Breast epithelium (tissue), 4 donors: Measurements from ENCODE around the gene DHRS13. TPM values are rescaled to one million over a fixed set of nuclear protein-coding genes. Genes with fewer than 3 reads are reported as not detected.

Source experiments
- DNase-seq, 2 donors: peaks; one replicate each; pipeline ENCODE4 v3.0.0-alpha.2; 2019; ENCODE audit warnings: low spot score in 2 of 2
- H3K27ac ChIP-seq, 2 donors: fragments of 200-600 bp; sonication (generic) in 1 of 2; one replicate each; pipeline ENCODE4 v1.5.1; 2016 to 2019; ENCODE audit warnings: mild to moderate bottlenecking in 1 of 2
- H3K27me3 ChIP-seq, 2 donors: fragments of 200-600 bp; sonication (generic) in 1 of 2; one replicate each; pipeline versions ENCODE4 v1.5.1 to v1.6.0; 2017 to 2019; ENCODE audit warnings: control low read depth in 1 of 2, mild to moderate bottlenecking in 1 of 2
- H3K36me3 ChIP-seq: fragments of 200-600 bp; one replicate; pipeline ENCODE4 v1.5.1; 2019
- H3K4me1 ChIP-seq, 2 donors: fragments of 200-600 bp; sonication (generic); one replicate each; pipeline ENCODE4 v1.5.1; 2016 to 2019; ENCODE audit warnings: control low read depth in 1 of 2
- H3K4me3 ChIP-seq, 3 donors: fragments of 200-600 bp; sonication (generic); 1 replicate in 2 of 3; 2 replicates in 1 of 3; pipeline ENCODE4 v1.5.1; 2016 to 2019; ENCODE audit warnings: mild to moderate bottlenecking in 3 of 3, moderate library complexity in 2 of 3
- H3K9me3 ChIP-seq, 2 donors: fragments of 200-600 bp; sonication (generic) in 1 of 2; one replicate each; pipeline ENCODE4 v1.5.1; 2016 to 2019; ENCODE audit warnings: control low read depth in 1 of 2
- CTCF ChIP-seq, 3 donors: fragments of 450-650 bp; IDR thresholded peaks; one replicate each; pipeline ENCODE4 v1.5.1; 2016 to 2017; ENCODE audit warnings: antibody characterized with exemption in 3 of 3, mild to moderate bottlenecking in 3 of 3, moderate library complexity in 3 of 3
- POLR2A ChIP-seq: fragments of 450-650 bp; IDR thresholded peaks from one replicate; pipeline ENCODE4 v1.6.1; 2016; ENCODE audit warnings: antibody characterized with exemption, mild to moderate bottlenecking, moderate library complexity
- POLR2AphosphoS5 ChIP-seq, 3 donors: sonication (generic); formaldehyde crosslinking; IDR thresholded peaks; one replicate each; pipeline ENCODE4 v1.6.1; 2017; ENCODE audit warnings: antibody characterized with exemption in 3 of 3
- intact Hi-C: fragments of 100-400 bp; cut with DNase I; formaldehyde crosslinking; loops from one replicate; pipeline ENCODE4 v1.15.1; 2023; ENCODE audit warnings: low total_unique reads
- total RNA-seq, 3 donors: library from RNA; depleted of rRNA; stranded (reverse); fragments of >200 nt; gene quantifications; one replicate each; pipeline ENCODE4 v1.1.0, GENCODE V29; 2016

DHRS13 gene
- total RNA-seq, 3 donors from 2014 or later: 3.2 to 20.6 (median 14.2) TPM

- H3K36me3 ChIP-seq: no peaks in the 10 kb centered on the region
- TF ChIP-seq CTCF (IDR thresholded peaks at IDR 0.05) (no peak), POLR2AphosphoS5 (IDR thresholded peaks at IDR 0.05) (no peak), POLR2A (no peak)
Measured at GRCh38 chr17:28888832-28889231, 14.0 kb downstream of the DHRS13 start.

GRCh38 chr17:28887871-28888471, 14.9 kb downstream of the DHRS13 start:
- Histone ChIP-seq H3K27me3 (no peaks in the 10 kb centered on the region), H3K9me3 (no peaks in the 10 kb centered on the region), H3K36me3 (no peaks in the 10 kb centered on the region), H3K27ac (no peak overlapping the region), H3K4me3 (no peak overlapping the region), H3K4me1 (no peaks in the 10 kb centered on the region)
- intact Hi-C loops: no loop called here
- TF ChIP-seq CTCF (IDR thresholded peaks at IDR 0.05) (no peak), POLR2AphosphoS5 (IDR thresholded peaks at IDR 0.05) (no peak), POLR2A (no peak)
- no peak for DNase-seq

More at GRCh38 chr17:28888832-28889231, 14.0 kb downstream of the DHRS13 start:
- intact Hi-C loops: no loop called here
- Histone ChIP-seq H3K27ac (no peak overlapping the region), H3K27me3 (no peaks in the 10 kb centered on the region), H3K4me3 (no peak overlapping the region), H3K4me1 (peaks cover 0 to 4% of the 10 kb centered on the region in 2 donors), H3K9me3 (no peaks in the 10 kb centered on the region)
- DNase-seq: no peak

GRCh38 chr17:28885951-28886350, 16.9 kb downstream of the DHRS13 start:
- Histone ChIP-seq H3K36me3 (peaks cover 7% of the 10 kb centered on the region), H3K4me3 (no peak overlapping the region), H3K27ac (no peak overlapping the region), H3K27me3 (no peaks in the 10 kb centered on the region), H3K4me1 (no peaks in the 10 kb centered on the region), H3K9me3 (no peaks in the 10 kb centered on the region)
- no peak for TF ChIP-seq POLR2A
- TF ChIP-seq CTCF (IDR thresholded peaks at IDR 0.05): no peak
- DNase-seq: no peak
- intact Hi-C loops: no loop called here

DNA sequence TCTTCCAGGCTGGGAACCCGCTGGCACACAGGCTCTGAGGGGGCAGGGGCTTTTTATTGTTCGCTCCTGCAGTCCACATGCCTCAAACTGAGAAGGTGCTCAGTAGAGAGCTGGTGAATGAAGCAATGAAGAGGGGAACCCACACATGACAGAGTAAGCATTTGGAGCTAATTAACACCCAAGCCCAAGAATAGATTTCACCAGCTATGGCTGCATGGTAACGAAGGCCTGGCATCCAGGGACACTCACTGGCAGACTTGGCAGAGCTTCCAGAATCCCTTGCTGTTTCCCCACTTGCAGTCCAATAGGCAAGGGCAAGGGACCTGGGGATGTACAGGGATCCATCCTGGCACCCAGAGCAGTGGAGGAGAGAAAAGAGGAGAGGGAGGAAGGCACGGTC, 17.5 kb downstream of the DHRS13 start:
- H3K4me3 ChIP-seq: no peak overlapping the region
- TF ChIP-seq POLR2A (no peak), CTCF (IDR thresholded peaks at IDR 0.05) (no peak), POLR2AphosphoS5 (IDR thresholded peaks at IDR 0.05) (no peak)
- DNase-seq: no peak
- no peaks in the 10 kb centered on the region for H3K4me1 ChIP-seq
- peaks cover 13% of the 10 kb centered on the region for H3K36me3 ChIP-seq
- intact Hi-C loops: no loop called here
- no peaks in the 10 kb centered on the region for H3K9me3 ChIP-seq
- no peak overlapping the region for H3K27ac ChIP-seq
- no peaks in the 10 kb centered on the region for H3K27me3 ChIP-seq

DNA sequence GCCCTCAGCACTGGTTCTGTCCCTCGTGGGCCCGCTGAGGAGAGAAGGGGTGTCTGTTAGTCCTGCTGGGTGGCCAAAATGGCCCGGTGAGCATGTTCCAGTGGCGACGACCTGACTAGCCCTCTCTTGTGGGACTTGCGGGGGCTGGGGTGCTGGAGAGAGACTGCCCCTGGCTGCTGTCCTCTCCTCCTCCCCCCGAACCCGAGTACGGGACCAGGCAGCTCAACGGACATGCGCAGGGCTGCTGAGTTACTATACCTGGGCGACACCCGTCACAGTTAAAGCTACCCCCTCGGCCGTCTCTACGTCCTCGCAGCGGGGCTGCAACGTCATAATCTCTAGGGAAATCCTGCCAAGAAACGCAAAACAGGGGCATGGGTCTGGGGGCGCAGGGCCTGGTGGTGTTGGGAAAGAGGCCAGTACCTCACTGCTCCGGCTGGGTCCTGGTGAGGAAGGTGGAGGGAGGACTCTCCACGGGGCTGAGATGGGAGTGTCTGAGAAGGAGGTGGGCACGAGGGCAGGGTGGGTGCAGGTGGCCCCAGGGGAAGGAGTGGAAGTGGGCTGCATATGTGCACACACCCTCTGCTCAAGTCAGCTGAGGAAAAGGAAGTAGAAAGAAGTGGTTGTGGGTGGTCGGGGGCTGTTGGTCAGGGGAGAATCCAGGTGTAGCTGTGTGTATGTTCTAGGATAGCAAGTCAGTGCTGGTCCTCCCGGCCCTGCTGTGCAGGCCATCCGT, 18.7 kb downstream of the DHRS13 start:
- no peak for DNase-seq
- TF ChIP-seq CTCF (IDR thresholded peaks at IDR 0.05) (no peak), POLR2AphosphoS5 (IDR thresholded peaks at IDR 0.05) (no peak), POLR2A (no peak)
- Histone ChIP-seq H3K36me3 (peaks cover 18% of the 10 kb centered on the region), H3K27me3 (no peaks in the 10 kb centered on the region), H3K9me3 (no peaks in the 10 kb centered on the region), H3K4me1 (no peaks in the 10 kb centered on the region), H3K4me3 (no peak overlapping the region), H3K27ac (peak overlapping the region; percentile 7 to 25)
- intact Hi-C loops: no loop called here
